ENCODE measurements around the gene IL17C. TPM values are rescaled to one million over a fixed set of nuclear protein-coding genes. Genes with fewer than 3 reads are reported as not detected.

Gene IL17C
- polyA plus RNA-seq, 1 donor from 2014 or later, result not detected

- H2AFZ ChIP-seq (ENCODE audit: low read depth, low read length), result no peak overlapping the region
- H3K9me3 ChIP-seq (ENCODE audit: low read length), result no peaks in the 10 kb centered on the region
- no peaks in the 10 kb centered on the region for H4K20me1 ChIP-seq (ENCODE audit: insufficient read depth)
- TF ChIP-seq EZH2 (IDR thresholded peaks at IDR 0.05; ENCODE audit: borderline replicate concordance, insufficient read depth, low read length, poor library complexity, severe bottlenecking), result no peak
- no peak for TF ChIP-seq RAD21 (conservative IDR thresholded peaks at IDR 0.05)
- TF ChIP-seq SMC3 (conservative IDR thresholded peaks at IDR 0.05; ENCODE audit: poor library complexity), result no peak
- TF ChIP-seq EP300 (conservative IDR thresholded peaks at IDR 0.05; ENCODE audit: poor library complexity, severe bottlenecking), result no peak
- no peak for TF ChIP-seq CTCF (IDR thresholded peaks at IDR 0.05; ENCODE audit: poor library complexity, severe bottlenecking)
- no peak for TF ChIP-seq REST (IDR thresholded peaks at IDR 0.05; ENCODE audit: borderline replicate concordance)
- TF ChIP-seq MXI1 (conservative IDR thresholded peaks at IDR 0.05; ENCODE audit: poor library complexity, severe bottlenecking), result no peak
- TF ChIP-seq TAF1 (IDR thresholded peaks at IDR 0.05; ENCODE audit: low read depth), result no peak
- no peak for TF ChIP-seq POLR2AphosphoS5 (IDR thresholded peaks at IDR 0.05)
- H3K4me2 ChIP-seq (ENCODE audit: low read length), result no peak overlapping the region
- H3K27me3 ChIP-seq (ENCODE audit: insufficient read depth, low read depth, low read length), result no peaks in the 10 kb centered on the region
- H3K4me3 ChIP-seq (ENCODE audit: low read length), result no peak overlapping the region
- no peaks in the 10 kb centered on the region for H3K79me2 ChIP-seq (replicated peaks; ENCODE audit: insufficient read depth, low read length)
- H3K36me3 ChIP-seq (ENCODE audit: insufficient read depth, low read length), result no peaks in the 10 kb centered on the region
- H3K9me2 ChIP-seq (ENCODE audit: insufficient read depth, low read length), result no peaks in the 10 kb centered on the region
- H3K9ac ChIP-seq (ENCODE audit: low read length), result no peak overlapping the region
- no peaks in the 10 kb centered on the region for H3F3A ChIP-seq (ENCODE audit: insufficient read depth, low read length, poor library complexity, severe bottlenecking)
- H3K27ac ChIP-seq (ENCODE audit: low read length), result no peak overlapping the region
Observed at GRCh38 chr16:88673716-88674379, 35.5 kb downstream of the IL17C start.

GRCh38 chr16:88676502-88677242 is 38.3 kb downstream of the IL17C start:
- H3K27me3 ChIP-seq (ENCODE audit: insufficient read depth, low read depth, low read length), result no peaks in the 10 kb centered on the region
- H3K9ac ChIP-seq (ENCODE audit: low read length), result no peak overlapping the region
- H3K9me2 ChIP-seq (ENCODE audit: insufficient read depth, low read length), result no peaks in the 10 kb centered on the region
- no peak overlapping the region for H3K27ac ChIP-seq (ENCODE audit: low read length)
- H3F3A ChIP-seq (ENCODE audit: insufficient read depth, low read length, poor library complexity, severe bottlenecking), result no peaks in the 10 kb centered on the region
- no peaks in the 10 kb centered on the region for H3K79me2 ChIP-seq (replicated peaks; ENCODE audit: insufficient read depth, low read length)
- H3K4me3 ChIP-seq (ENCODE audit: low read length), result no peak overlapping the region
- no peak overlapping the region for H3K4me2 ChIP-seq (ENCODE audit: low read length)
- TF ChIP-seq RAD21 (conservative IDR thresholded peaks at IDR 0.05) (no peak), EZH2 (IDR thresholded peaks at IDR 0.05; ENCODE audit: borderline replicate concordance, insufficient read depth, low read length, poor library complexity, severe bottlenecking) (no peak), MXI1 (conservative IDR thresholded peaks at IDR 0.05; ENCODE audit: poor library complexity, severe bottlenecking) (no peak), TAF1 (IDR thresholded peaks at IDR 0.05; ENCODE audit: low read depth) (no peak), REST (IDR thresholded peaks at IDR 0.05; ENCODE audit: borderline replicate concordance) (no peak), EP300 (conservative IDR thresholded peaks at IDR 0.05; ENCODE audit: poor library complexity, severe bottlenecking) (no peak), SMC3 (conservative IDR thresholded peaks at IDR 0.05; ENCODE audit: poor library complexity) (no peak), POLR2AphosphoS5 (IDR thresholded peaks at IDR 0.05) (no peak), CTCF (IDR thresholded peaks at IDR 0.05; ENCODE audit: poor library complexity, severe bottlenecking) (no peak)
- H2AFZ ChIP-seq (ENCODE audit: low read depth, low read length), result no peak overlapping the region
- H3K36me3 ChIP-seq (ENCODE audit: insufficient read depth, low read length), result no peaks in the 10 kb centered on the region
- no peaks in the 10 kb centered on the region for H3K9me3 ChIP-seq (ENCODE audit: low read length)
- no peaks in the 10 kb centered on the region for H4K20me1 ChIP-seq (ENCODE audit: insufficient read depth)

All from neural cell (in vitro differentiated cells).